Epithelial cell of esophagus (primary cell): ENCODE results near the gene HRCT1.
"Not testable (repeated sequence)": the region's sequence is repeated elsewhere in the genome, so short reads cannot be mapped to it uniquely, and the experiment has no call there.

ENCODE experiments used
- DNase-seq: peaks from one replicate; pipeline ENCODE4 v3.0.0; 2010; ENCODE audit warnings: low read depth
- H3K4me3 ChIP-seq: 2 replicates; pipeline ENCODE4 v1.5.1; 2011; ENCODE audit warnings: mild to moderate bottlenecking, low read length, control low read depth
- CTCF ChIP-seq: IDR thresholded peaks from 2 replicates; pipeline ENCODE4 v1.5.1; 2011; ENCODE audit warnings: low read depth, mild to moderate bottlenecking, low read length, control low read depth, inconsistent platforms; ENCODE audit not compliant: insufficient read depth; ENCODE audit errors: missing control alignments

HRCT1 gene

GRCh38 chr9:35928591-35929452 lies 22.8 kb downstream of the HRCT1 start:
- TF ChIP-seq CTCF = no peak
- DNase-seq = no peak

GRCh38 chr9:35929453-35929718 lies 23.4 kb downstream of the HRCT1 start:
- DNase-seq = no peak
- H3K4me3 ChIP-seq = no peak overlapping the region
- TF ChIP-seq CTCF = no peak

More at GRCh38 chr9:35928591-35929452, 22.8 kb downstream of the HRCT1 start:
- H3K4me3 ChIP-seq = no peak overlapping the region

GRCh38 chr9:35930521-35930920 lies 24.5 kb downstream of the HRCT1 start:
- DNase-seq = no peak
- no peak for TF ChIP-seq CTCF
- no peak overlapping the region for H3K4me3 ChIP-seq

GRCh38 chr9:35930989-35931388 lies 25.0 kb downstream of the HRCT1 start:
- no peak for TF ChIP-seq CTCF
- DNase-seq = no peak
- no peak overlapping the region for H3K4me3 ChIP-seq

- TF ChIP-seq CTCF = no peak
- no peak overlapping the region for H3K4me3 ChIP-seq
- DNase-seq = no peak
Observed at GRCh38 chr9:35932735-35933134, 26.7 kb downstream of the HRCT1 start.

- H3K4me3 ChIP-seq = no peak overlapping the region
- TF ChIP-seq CTCF = no peak
- DNase-seq = no peak
Observed at GRCh38 chr9:35933550-35934067, 27.6 kb downstream of the HRCT1 start.

- DNase-seq, H3K4me3 ChIP-seq: not testable (repeated sequence)
Observed at GRCh38 chr9:35934069-35934468, 28.1 kb downstream of the HRCT1 start.
